DMS53 (cell line): ENCODE data around the gene BLOC1S4.

Experiments used
- DNase-seq: peaks from one replicate; lab custom pipeline; 2025; lab: John Stamatoyannopoulos, UW

Gene BLOC1S4

DNA sequence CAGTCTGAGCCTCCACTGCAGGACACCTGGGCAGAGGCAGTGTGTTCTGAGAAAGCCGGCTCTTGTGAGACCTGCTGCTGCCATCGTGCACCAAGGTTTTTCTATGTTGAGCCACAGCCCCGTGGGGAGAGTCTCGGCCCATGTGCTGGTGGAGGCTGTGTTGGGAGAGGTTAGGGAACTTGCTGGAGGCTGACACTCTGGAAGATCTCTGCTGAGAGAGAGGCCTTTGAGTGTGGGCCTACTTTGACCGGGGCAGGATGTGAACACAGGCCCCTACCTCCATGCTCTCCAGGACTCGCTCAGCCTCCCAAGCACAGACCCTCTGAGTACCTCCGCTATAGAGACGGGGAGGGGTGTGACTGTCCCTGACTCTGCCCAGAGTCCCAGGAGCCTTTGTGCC, 23.6 kb upstream of the BLOC1S4 start:
- DNase-seq, result no peak

- no peak for DNase-seq
Observed at GRCh38 chr4:6692806-6693205, 23.2 kb upstream of the BLOC1S4 start.

DNA sequence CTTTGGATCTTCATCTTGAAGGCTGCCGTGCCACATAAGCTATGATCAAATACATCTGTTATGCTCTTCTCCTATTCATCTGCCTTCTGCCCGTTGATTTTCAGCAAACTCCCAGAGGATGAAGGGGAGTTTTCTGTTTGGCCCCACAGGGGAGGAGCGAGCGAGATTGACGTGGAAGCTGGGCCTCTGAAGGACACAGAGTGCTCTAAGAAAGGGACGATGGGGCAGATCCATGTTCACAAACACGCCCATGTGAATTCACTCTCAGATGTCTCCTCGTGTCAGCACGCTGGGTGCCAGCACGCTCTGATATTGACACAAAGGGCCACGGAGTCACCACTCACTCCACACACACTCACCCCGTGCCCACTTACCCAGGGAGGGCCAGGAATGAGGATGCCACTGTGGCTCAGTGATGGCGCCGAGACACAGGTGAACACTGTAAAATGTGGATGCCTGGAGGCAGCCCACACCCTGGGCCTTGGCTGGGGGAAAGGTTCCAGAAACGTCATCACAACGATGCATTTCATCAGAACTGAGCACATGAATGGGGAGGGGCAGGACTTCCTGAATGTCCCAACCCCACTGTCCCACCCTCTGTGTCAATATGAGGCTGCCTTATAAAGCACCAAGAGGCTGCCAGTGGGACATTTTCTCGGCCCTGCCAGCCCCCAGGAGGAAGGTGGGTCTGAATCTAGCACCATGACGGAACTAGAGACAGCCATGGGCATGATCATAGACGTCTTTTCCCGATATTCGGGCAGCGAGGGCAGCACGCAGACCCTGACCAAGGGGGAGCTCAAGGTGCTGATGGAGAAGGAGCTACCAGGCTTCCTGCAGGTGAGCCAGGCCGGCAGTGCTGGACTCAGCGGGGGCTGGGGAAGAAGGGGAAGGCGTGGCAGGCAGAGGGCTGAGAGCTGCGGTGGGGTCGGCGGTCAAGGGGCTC, 22.5 kb upstream of the BLOC1S4 start, which contains the start of gene S100P:
Gene S100P (plus strand): TSS at position 648 of the 946 bp plus-strand sequence. CDS start 55 bp downstream, at position 703.
- DNase-seq, result no peak

- DNase-seq, result no peak
Observed at GRCh38 chr4:6694177-6694901, 21.6 kb upstream of the BLOC1S4 start.

- DNase-seq, result peak; percentile 76
Observed at GRCh38 chr4:6695660-6696610, 20.0 kb upstream of the BLOC1S4 start.

DNA sequence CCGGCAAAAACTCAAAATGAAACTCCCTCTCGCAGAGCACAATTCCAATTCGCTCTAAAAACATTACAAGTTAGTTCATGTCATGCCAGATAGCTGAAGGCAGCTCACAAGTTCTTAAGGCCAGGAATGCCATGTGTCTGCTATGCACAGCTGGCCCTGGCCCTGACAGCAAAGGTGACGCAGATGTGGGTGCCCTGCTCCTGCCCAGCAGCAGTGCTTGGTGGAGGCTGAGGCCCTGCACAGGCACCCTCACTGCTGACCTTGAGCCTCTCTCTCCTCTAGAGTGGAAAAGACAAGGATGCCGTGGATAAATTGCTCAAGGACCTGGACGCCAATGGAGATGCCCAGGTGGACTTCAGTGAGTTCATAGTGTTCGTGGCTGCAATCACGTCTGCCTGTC, 19.4 kb upstream of the BLOC1S4 start:
- DNase-seq, result no peak

- DNase-seq, result no peak
Observed at GRCh38 chr4:6697131-6697530, 18.8 kb upstream of the BLOC1S4 start.

GRCh38 chr4:6699388-6699787, 16.6 kb upstream of the BLOC1S4 start:
- no peak for DNase-seq

- no peak for DNase-seq
Observed at GRCh38 chr4:6699903-6700302, 16.1 kb upstream of the BLOC1S4 start.

DNA sequence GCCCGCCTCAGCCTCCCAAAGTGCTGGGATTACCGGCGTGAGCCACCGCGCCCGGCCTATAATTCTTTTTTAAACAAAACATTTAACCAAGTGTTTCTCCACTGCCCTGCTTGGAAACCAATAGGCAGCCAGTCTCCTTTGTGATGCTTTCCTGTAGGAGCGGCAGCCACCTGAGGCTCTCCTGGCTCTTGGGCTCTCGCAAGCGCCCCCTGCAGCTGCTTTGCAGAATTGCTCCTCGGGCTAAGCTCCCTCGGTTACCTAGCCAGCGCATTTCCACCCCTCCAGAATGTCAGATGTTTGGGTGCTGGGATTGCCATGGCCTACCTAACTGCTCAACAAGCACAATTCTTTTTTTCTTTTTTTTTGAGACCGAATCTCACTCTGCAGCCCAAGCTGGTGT, 14.6 kb upstream of the BLOC1S4 start:
- DNase-seq, result peak; percentile 70

DNA sequence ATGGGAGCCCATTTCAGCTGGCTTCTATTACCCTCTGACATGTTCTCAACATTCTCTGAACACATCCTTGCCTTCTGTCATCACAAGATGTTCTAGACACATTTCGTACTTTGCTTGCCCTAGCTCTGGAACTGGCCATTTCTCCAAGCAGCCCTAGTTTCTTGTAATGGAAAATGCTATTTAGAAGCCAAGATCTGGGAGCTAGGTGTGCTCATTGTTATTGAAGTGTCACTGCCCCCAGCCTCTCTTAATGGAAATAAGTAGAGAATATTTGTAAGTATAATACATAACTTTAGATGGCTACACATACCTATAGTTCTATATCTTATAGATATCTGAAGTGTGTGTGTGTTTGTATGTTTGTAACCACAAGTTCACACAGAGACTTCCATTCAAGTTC, 13.2 kb upstream of the BLOC1S4 start:
- DNase-seq, result no peak

GRCh38 chr4:6703786-6704185, 12.2 kb upstream of the BLOC1S4 start:
- no peak for DNase-seq

DNA sequence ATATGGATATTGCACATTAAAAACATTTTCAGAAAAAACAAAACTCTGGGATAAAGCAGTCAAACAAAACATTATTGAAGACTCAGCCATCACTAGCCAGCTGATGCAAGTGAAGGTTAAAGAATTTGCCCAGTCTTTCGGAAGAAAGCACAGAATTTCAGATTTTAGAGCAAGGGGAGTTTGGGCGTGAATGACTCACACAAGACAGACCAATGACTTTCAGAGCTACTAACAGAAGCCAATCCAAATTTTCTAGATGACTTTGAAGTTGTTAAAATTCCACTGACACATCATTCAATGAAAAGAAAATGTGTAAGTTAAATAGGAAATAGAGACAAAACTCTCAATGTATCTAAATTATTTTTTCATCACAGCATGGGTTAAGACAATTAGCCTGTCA, 10.3 kb upstream of the BLOC1S4 start:
- no peak for DNase-seq

DNA sequence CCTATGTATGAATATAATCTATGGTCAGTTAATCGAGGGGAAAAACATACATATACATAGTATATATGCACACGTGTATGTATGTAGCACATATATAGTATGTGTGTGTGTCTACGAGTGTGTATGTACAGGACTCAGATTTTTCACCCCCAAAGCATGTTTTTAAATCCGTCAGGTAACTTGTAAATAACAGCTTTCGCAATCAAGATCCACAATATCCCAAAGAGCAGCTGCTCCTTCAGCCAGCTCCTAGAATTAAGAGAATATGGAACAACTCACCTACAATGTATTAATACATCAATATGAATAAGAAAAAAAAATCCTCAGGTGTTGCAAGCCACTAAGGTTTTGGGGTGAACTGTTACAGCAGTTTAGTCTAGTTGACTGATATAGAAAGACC, 9.8 kb upstream of the BLOC1S4 start:
- no peak for DNase-seq

DNA sequence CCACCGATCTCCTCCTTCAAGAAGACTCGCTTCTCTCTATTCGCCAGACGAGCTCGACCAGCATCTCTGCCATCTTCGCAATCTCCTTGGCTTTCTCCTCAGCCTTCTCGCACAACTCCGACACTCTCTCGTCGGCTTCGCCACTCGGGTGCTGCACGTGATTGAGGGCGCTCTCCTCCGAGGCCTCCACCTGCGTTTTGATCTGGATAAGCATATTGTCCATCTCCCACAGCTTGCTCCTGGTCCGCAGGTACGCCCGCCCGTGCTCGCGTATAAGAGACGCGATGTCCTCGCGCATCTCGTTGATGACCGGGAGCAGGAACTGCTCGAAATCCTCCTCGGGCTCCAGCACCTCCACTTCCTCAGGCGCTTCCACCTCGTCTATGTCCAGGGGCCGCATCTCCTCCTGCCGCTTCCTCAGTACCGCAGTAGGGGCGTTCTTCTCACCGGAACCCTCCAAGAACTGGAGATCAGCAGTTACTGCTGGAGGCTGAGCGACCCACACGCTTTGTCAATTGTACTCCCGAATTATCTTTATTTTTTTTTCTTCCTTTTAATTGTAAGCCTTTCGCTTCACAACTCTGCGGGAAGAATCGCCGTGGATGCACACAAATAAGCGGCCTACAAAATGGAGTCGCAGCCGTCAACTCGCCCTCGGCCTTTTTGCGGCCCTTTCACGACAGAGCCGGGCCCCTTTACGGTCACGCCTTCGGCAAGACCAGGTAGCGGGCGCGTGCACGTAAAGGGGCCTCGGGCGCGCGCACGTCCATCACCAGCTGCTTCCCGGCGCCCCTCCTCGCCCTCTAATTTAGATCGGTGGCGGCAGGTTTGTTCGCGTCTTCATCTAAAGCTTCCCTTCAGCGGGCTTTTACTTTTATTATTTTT, 6.5 kb upstream of the BLOC1S4 start, which contains the start of gene MRFAP1L1:
Gene MRFAP1L1 (minus strand): TSS at position 636 of the 885 bp plus-strand sequence. CDS start 236 bp downstream, at position 400.
- peak; percentile 100 for DNase-seq

GRCh38 chr4:6710282-6710681, 5.7 kb upstream of the BLOC1S4 start:
- DNase-seq, result peak; percentile 72

DNA sequence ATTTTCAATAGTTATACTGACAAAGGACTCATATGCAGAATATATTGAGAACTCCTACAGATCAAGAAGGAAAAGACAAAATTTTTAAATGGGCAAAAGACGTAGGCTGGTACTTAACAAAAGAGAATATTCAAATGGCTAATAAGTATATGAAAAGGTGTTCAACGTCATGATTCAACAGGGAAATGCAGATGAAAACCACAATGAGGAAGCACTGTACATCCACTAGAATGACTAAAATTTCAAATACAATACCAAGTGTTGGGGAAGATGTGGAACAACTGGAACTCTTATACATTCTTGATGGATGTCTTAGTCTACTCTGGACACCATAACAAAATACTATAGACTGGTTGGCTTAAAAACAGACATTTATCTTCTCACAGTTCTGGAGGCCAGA, 5.0 kb upstream of the BLOC1S4 start:
- DNase-seq, result no peak

DNA sequence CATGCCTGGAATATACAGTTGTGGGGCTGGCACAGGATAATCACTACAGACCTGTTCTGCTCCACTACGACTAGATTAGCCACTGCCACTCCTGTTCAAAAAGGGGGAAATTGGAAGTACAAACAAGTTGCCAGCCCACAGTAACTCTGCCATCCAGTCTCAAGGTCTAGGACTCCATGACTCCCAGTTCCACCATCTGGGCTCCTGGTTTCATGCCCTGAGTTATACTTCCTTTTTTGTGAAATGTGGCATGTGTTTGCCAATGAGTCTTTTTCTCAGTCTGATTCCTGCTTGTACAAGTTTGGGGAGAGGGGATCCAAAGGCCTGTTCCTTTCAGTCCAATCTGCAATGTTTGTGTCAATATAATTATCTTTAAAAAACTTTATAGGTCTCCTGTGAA, 1.0 kb upstream of the BLOC1S4 start:
- DNase-seq, result no peak

DNA sequence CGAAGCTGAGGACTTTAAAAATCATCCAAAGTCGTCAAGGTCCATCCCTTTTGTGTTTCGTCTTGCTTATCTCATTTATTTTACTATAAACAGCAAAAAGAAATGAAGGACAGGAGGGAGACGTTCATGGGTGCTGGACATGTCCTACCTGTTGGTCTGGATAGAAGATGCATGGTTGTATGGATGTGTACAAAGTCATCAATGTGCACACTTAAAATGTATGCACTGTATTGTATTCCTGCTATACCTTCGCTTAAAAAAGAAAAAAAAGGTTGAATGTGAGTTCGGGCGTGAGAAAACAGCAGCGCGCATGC, 313 bp upstream of the BLOC1S4 start:
- no peak for DNase-seq

DNA sequence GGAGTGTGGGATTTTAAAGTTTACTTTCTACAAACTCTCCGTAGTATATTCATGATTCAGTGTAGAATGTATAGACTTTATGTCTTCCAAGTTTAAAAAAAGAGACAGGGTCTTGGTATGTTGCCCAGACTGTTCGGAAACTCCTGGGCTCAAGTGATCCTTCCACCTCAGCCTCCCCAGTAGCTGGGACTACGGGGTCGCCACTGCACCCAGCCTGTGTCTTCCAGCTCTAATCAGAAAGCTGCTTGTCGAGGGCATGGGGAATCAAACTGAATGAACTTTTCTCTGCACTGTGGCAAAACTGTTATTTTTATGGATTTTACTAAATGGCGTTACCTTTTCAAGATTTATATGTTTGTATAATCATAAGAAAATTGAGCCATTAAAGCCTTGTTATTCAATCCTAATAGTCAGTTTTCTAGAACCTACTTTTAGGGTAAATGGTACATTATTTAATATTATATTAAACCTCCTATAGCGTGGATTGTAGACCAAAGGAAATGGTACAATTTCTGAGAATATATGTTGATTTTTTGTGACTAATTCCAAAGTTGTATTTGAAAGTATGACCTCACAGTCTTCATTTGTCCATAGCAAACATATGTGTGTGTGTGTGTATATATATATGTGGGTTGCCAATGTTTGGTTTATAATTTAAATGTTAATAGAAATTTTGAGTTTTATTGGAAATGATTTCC, 1.1 kb downstream of the BLOC1S4 start:
- peak; percentile 52 for DNase-seq
